RPMI7951 (cell line): ENCODE data around the gene AGK. TPM values are rescaled to one million over a fixed set of nuclear protein-coding genes. Genes with fewer than 3 reads are reported as not detected.

Experiments used
- DNase-seq: peaks from one replicate; pipeline ENCODE4 v3.0.0-alpha.2; 2012; ENCODE audit warnings: low read depth
- total RNA-seq: library from RNA; depleted of rRNA; stranded (reverse); fragments of >200 nt; shearing (Covaris generic); gene quantifications from 2 replicates; pipeline ENCODE4 v1.2.3, GENCODE V29; 2014

Gene AGK
- total RNA-seq, 1 experiment from 2014 or later: 34.8 TPM

GRCh38 chr7:141586878-141587277 lies 35.7 kb downstream of the AGK start:
- no peak for DNase-seq

- DNase-seq: peak; percentile 8
Measured at GRCh38 chr7:141587304-141587703, 36.1 kb downstream of the AGK start.

- no peak for DNase-seq
Measured at GRCh38 chr7:141588912-141589311, 37.7 kb downstream of the AGK start.

- no peak for DNase-seq
Measured at GRCh38 chr7:141590071-141590470, 38.9 kb downstream of the AGK start.

- DNase-seq: no peak
Measured at GRCh38 chr7:141590666-141591065, 39.5 kb downstream of the AGK start.

- DNase-seq: peak; percentile 86
Measured at GRCh38 chr7:141593134-141593533, 41.9 kb downstream of the AGK start.

- DNase-seq: no peak
Measured at GRCh38 chr7:141597966-141598365, 46.8 kb downstream of the AGK start.

GRCh38 chr7:141598408-141598807 lies 47.2 kb downstream of the AGK start:
- no peak for DNase-seq

- DNase-seq: no peak
Measured at GRCh38 chr7:141600168-141601006, 49.2 kb downstream of the AGK start.

GRCh38 chr7:141609576-141609975 lies 58.4 kb downstream of the AGK start:
- DNase-seq: no peak

- DNase-seq: no peak
Measured at GRCh38 chr7:141610671-141611070, 59.5 kb downstream of the AGK start.

- DNase-seq: no peak
Measured at GRCh38 chr7:141612861-141613260, 61.7 kb downstream of the AGK start.

GRCh38 chr7:141617280-141617679 lies 66.1 kb downstream of the AGK start:
- peak; percentile 49 for DNase-seq

- DNase-seq: no peak
Measured at GRCh38 chr7:141619745-141620144, 68.5 kb downstream of the AGK start.

- no peak for DNase-seq
Measured at GRCh38 chr7:141624763-141625162, 73.6 kb downstream of the AGK start.

- no peak for DNase-seq
Measured at GRCh38 chr7:141630621-141631020, 79.4 kb downstream of the AGK start.

GRCh38 chr7:141631525-141631924 lies 80.3 kb downstream of the AGK start:
- no peak for DNase-seq

- no peak for DNase-seq
Measured at GRCh38 chr7:141634065-141634464, 82.9 kb downstream of the AGK start.

- no peak for DNase-seq
Measured at GRCh38 chr7:141636053-141636452, 84.8 kb downstream of the AGK start.

GRCh38 chr7:141640239-141640840 lies 89.1 kb downstream of the AGK start:
- DNase-seq: peak; percentile 82

GRCh38 chr7:141641876-141642275 lies 90.7 kb downstream of the AGK start:
- peak; percentile 9 for DNase-seq

GRCh38 chr7:141645188-141645587 lies 94.0 kb downstream of the AGK start:
- no peak for DNase-seq

- peak; percentile 37 for DNase-seq
Measured at GRCh38 chr7:141646826-141647480, 95.7 kb downstream of the AGK start.
